HG03571 (cell line): ENCODE measurements around the gene ELP5.
A peak's percentile ranks its signal among the peaks of the same experiment; 100 is the strongest.
"Not testable (repeated sequence)": the region's sequence is repeated elsewhere in the genome, so short reads cannot be mapped to it uniquely, and the experiment has no call there.

ENCODE experiments used
- ATAC-seq: cut with Tn5 transposase; IDR thresholded peaks from one replicate; pipeline ENCODE4 v1.9.1; 2021; ENCODE audit not compliant: unreplicated experiment

ELP5 gene

GRCh38 chr17:7235693-7236665, 16.0 kb upstream of the ELP5 start:
- ATAC-seq = no peak

- no peak for ATAC-seq
Observed at GRCh38 chr17:7236808-7237207, 15.2 kb upstream of the ELP5 start.

GRCh38 chr17:7237266-7237760, 14.7 kb upstream of the ELP5 start:
- ATAC-seq = no peak

- ATAC-seq = no peak
Observed at GRCh38 chr17:7237761-7238419, 14.1 kb upstream of the ELP5 start.

GRCh38 chr17:7238420-7239090, 13.5 kb upstream of the ELP5 start:
- no peak for ATAC-seq

GRCh38 chr17:7239091-7240027, 12.7 kb upstream of the ELP5 start, which contains the start of gene PHF23:
Gene PHF23, minus strand, starts transcription at chr17:7239457. Its CDS starts 178 bp downstream, at chr17:7239279.
- ATAC-seq = peak; percentile 41

GRCh38 chr17:7240375-7240774, 11.6 kb upstream of the ELP5 start:
- ATAC-seq = no peak

GRCh38 chr17:7241090-7241733, 10.8 kb upstream of the ELP5 start:
- ATAC-seq = no peak

GRCh38 chr17:7241783-7242716, 10.0 kb upstream of the ELP5 start, which contains the start of gene GABARAP:
Gene GABARAP, minus strand, starts transcription at chr17:7242449. Its CDS starts 119 bp downstream, at chr17:7242330.
- peak; percentile 22 for ATAC-seq

GRCh38 chr17:7242717-7243452, 9.1 kb upstream of the ELP5 start:
- peak; percentile 30 for ATAC-seq

- ATAC-seq = no peak
Observed at GRCh38 chr17:7243453-7243729, 8.6 kb upstream of the ELP5 start.

- ATAC-seq = not testable (repeated sequence)
Observed at GRCh38 chr17:7243838-7244237, 8.2 kb upstream of the ELP5 start.

GRCh38 chr17:7246779-7247178, 5.2 kb upstream of the ELP5 start:
- ATAC-seq = no peak

GRCh38 chr17:7248796-7249195, 3.2 kb upstream of the ELP5 start:
- ATAC-seq = no peak

- ATAC-seq = no peak
Observed at GRCh38 chr17:7249214-7249613, 2.8 kb upstream of the ELP5 start.

GRCh38 chr17:7249830-7250229, 2.2 kb upstream of the ELP5 start:
- ATAC-seq = no peak

- ATAC-seq = no peak
Observed at GRCh38 chr17:7250695-7251627, 1.1 kb upstream of the ELP5 start.
